Kidney (tissue), 14 donors: Measurements from ENCODE around the gene MT4. TPM values are rescaled to one million over a fixed set of nuclear protein-coding genes. Genes with fewer than 3 reads are reported as not detected.

Source experiments
- DNase-seq, 5 donors: peaks; one replicate each; pipeline ENCODE4 v3.0.0-alpha.2; 2013 to 2020
- FAIRE-seq: peaks from 2 replicates; lab custom pipeline; 2012; peaks lifted over from hg19 to GRCh38; lab: Jason Lieb, UNC
- H3K27ac ChIP-seq, 2 donors: one replicate each; pipeline ENCODE4 v1.7.0; 2013; ENCODE audit warnings: low read depth in 2 of 2, low read length in 2 of 2, inconsistent platforms in 1 of 2
- H3K27me3 ChIP-seq: one replicate; pipeline ENCODE4 v1.7.1; 2013; ENCODE audit warnings: low read length, inconsistent platforms; ENCODE audit not compliant: control insufficient read depth, insufficient read depth
- H3K36me3 ChIP-seq, 3 donors: one replicate each; pipeline versions ENCODE4 v1.7.0 to v1.7.1; 2013; ENCODE audit warnings: low read length in 3 of 3, control low read depth in 1 of 3, inconsistent platforms in 1 of 3; ENCODE audit not compliant: insufficient read depth in 3 of 3, control insufficient read depth in 2 of 3
- H3K4me1 ChIP-seq, 3 donors: one replicate each; pipeline versions ENCODE4 v1.7.0 to v1.7.1; 2013; ENCODE audit warnings: low read length in 3 of 3, inconsistent platforms in 1 of 3, low read depth in 1 of 3; ENCODE audit not compliant: control insufficient read depth in 2 of 3, insufficient read depth in 2 of 3
- H3K4me3 ChIP-seq, 3 donors: one replicate each; pipeline versions ENCODE4 v1.7.0 to v1.8.1; 2013; ENCODE audit warnings: low read length in 3 of 3, control low read depth in 1 of 3, inconsistent platforms in 1 of 3
- H3K9ac ChIP-seq, 3 donors: one replicate each; pipeline versions ENCODE4 v1.7.0 to v1.7.1; 2013; ENCODE audit warnings: low read length in 3 of 3, control low read depth in 1 of 3, inconsistent platforms in 1 of 3
- H3K9me3 ChIP-seq, 3 donors: one replicate each; pipeline versions ENCODE4 v1.7.0 to v1.7.1; 2013; ENCODE audit warnings: low read length in 3 of 3, control low read depth in 1 of 3, inconsistent platforms in 1 of 3; ENCODE audit not compliant: control insufficient read depth in 2 of 3, insufficient read depth in 1 of 3
- CTCF ChIP-seq: IDR thresholded peaks from 3 replicates; pipeline ENCODE4 v1.5.1; 2012; ENCODE audit warnings: mild to moderate bottlenecking, moderate library complexity, borderline replicate concordance; ENCODE audit not compliant: insufficient read depth; ENCODE audit errors: extremely low read depth
- intact Hi-C: fragments of 100-400 bp; cut with DNase I; formaldehyde crosslinking; loops from one replicate; pipeline ENCODE4 v1.11.1; 2022
- polyA plus RNA-seq: library from polyadenylated mRNA; stranded (reverse); fragments of 350-450 nt; fragmentation: Illumina TruSeq; extraction: RNeasy Lipid Tissue Mini Kit (QIAGEN cat#74804); gene quantifications from one replicate; pipeline ENCODE4 v1.2.3, GENCODE V29; 2014; ENCODE audit warnings: low read depth, low replicate concordance; ENCODE audit not compliant: insufficient read depth
- total RNA-seq: library from RNA; stranded (reverse); fragmentation: NEBNext Ultra II Directional; extraction: Animal tissue kit (Norgen Biotek cat#: 25700); gene quantifications from one replicate; pipeline ENCODE4 v1.2.1, GENCODE V29; 2021
- donor health status: control.
- donor health status: control.
- donor health status: control.
- donor health status: control.
- donor health status: control.
- donor health status: DM: yes; HTN: yes; CAD: no.
- donor health status: Normal renal cell carcinoma (clear cell type).

MT4 gene
- total and polyA plus RNA-seq, 2 donors from 2014 or later = not detected

- H3K27ac ChIP-seq = no peak overlapping the region
- H3K36me3 ChIP-seq = no peaks in the 10 kb centered on the region
- intact Hi-C loops = no loop called here
- FAIRE-seq = no peak
- DNase-seq = no peak
- TF ChIP-seq CTCF = no peak
- H3K9me3 ChIP-seq = no peaks in the 10 kb centered on the region
- no peak overlapping the region for H3K4me3 ChIP-seq
- H3K4me1 ChIP-seq = peaks cover 0 to 2% (median 2%) of the 10 kb centered on the region in 3 donors
- no peaks in the 10 kb centered on the region for H3K27me3 ChIP-seq
- no peak overlapping the region for H3K9ac ChIP-seq
Observed at GRCh38 chr16:56525236-56525635, 39.6 kb upstream of the MT4 start.

GRCh38 chr16:56530872-56531271 lies 34.0 kb upstream of the MT4 start:
- Histone ChIP-seq H3K4me1 (no peaks in the 10 kb centered on the region), H3K9me3 (no peaks in the 10 kb centered on the region), H3K9ac (no peak overlapping the region), H3K27me3 (no peaks in the 10 kb centered on the region), H3K4me3 (no peak overlapping the region), H3K27ac (no peak overlapping the region), H3K36me3 (no peaks in the 10 kb centered on the region)
- TF ChIP-seq CTCF = no peak
- DNase-seq = no peak
- no peak for FAIRE-seq
- intact Hi-C loops = no loop called here

- H3K9me3 ChIP-seq = no peaks in the 10 kb centered on the region
- no peak for TF ChIP-seq CTCF
- H3K36me3 ChIP-seq = no peaks in the 10 kb centered on the region
- intact Hi-C loops = no loop called here
- no peaks in the 10 kb centered on the region for H3K4me1 ChIP-seq
- no peak overlapping the region for H3K27ac ChIP-seq
- no peak overlapping the region for H3K4me3 ChIP-seq
- FAIRE-seq (no peak), DNase-seq (no peak)
- no peaks in the 10 kb centered on the region for H3K27me3 ChIP-seq
- no peak overlapping the region for H3K9ac ChIP-seq
Observed at GRCh38 chr16:56532714-56533113, 32.2 kb upstream of the MT4 start.

GRCh38 chr16:56534847-56535383 lies 30.0 kb upstream of the MT4 start:
- Histone ChIP-seq H3K4me3 (no peak overlapping the region), H3K4me1 (no peaks in the 10 kb centered on the region), H3K27me3 (no peaks in the 10 kb centered on the region), H3K36me3 (no peaks in the 10 kb centered on the region), H3K9me3 (no peaks in the 10 kb centered on the region), H3K27ac (no peak overlapping the region), H3K9ac (no peak overlapping the region)
- DNase-seq = no peak
- intact Hi-C loops = no loop called here
- TF ChIP-seq CTCF = no peak
- FAIRE-seq = no peak
